ENCODE measurements around the gene PGAP3. TPM values are rescaled to one million over a fixed set of nuclear protein-coding genes. Genes with fewer than 3 reads are reported as not detected.

PGAP3 gene
- total RNA-seq, 1 experiment from 2014 or later = 21.8 TPM

DNA sequence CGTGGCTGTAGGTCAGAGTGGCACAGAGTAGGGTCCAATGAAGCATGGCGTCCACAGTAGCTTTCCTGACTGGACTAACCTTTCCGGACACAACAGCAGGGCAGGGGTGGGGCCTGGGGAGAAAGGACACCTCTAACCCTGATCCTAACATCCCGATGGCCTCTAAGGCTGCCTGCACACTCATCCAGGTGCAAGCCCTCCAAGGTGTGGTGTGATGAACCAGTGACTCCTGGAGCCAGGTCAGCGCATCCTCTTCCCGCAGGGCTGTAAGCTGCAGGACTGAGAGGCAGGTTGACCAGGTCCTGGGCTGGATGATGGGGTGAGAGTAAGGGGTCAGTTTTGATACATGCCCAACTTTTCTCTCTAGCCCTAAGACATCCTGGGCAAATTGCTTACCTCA, 8.9 kb upstream of the PGAP3 start:
- Histone ChIP-seq H3K4me3 (ENCODE audit: low read depth in 2 of 2, low read length in 2 of 2) (no peak overlapping the region), H3K9me3 (ENCODE audit: control insufficient read depth, insufficient read depth, low read depth, low read length) (no peaks in the 10 kb centered on the region), H3K27ac (ENCODE audit: low read length) (no peak overlapping the region), H3K4me1 (ENCODE audit: control insufficient read depth, insufficient read depth, low read length) (peaks cover 14% of the 10 kb centered on the region), H3K27me3 (ENCODE audit: control insufficient read depth, insufficient read depth, low read length) (no peaks in the 10 kb centered on the region), H3K36me3 (ENCODE audit: control insufficient read depth, insufficient read depth, low read length) (peaks cover 3% of the 10 kb centered on the region; the same call in 1 of the 2 replicates)
- ChIA-PET CTCF (no interaction called here), POLR2A (no interaction called here)
- intact Hi-C loops (cut with micrococcal nuclease; ENCODE audit: unreplicated experiment) = no loop called here
- no TSS peak for BruUV-seq (replicated peaks)
- no peak for TF ChIP-seq POLR2AphosphoS5 (IDR thresholded peaks at IDR 0.05; ENCODE audit: low read depth, low read length)
- no peak for TF ChIP-seq TCF7L2 (IDR thresholded peaks at IDR 0.05; ENCODE audit: low read depth, low read length)
- TF ChIP-seq, protein P1, sequence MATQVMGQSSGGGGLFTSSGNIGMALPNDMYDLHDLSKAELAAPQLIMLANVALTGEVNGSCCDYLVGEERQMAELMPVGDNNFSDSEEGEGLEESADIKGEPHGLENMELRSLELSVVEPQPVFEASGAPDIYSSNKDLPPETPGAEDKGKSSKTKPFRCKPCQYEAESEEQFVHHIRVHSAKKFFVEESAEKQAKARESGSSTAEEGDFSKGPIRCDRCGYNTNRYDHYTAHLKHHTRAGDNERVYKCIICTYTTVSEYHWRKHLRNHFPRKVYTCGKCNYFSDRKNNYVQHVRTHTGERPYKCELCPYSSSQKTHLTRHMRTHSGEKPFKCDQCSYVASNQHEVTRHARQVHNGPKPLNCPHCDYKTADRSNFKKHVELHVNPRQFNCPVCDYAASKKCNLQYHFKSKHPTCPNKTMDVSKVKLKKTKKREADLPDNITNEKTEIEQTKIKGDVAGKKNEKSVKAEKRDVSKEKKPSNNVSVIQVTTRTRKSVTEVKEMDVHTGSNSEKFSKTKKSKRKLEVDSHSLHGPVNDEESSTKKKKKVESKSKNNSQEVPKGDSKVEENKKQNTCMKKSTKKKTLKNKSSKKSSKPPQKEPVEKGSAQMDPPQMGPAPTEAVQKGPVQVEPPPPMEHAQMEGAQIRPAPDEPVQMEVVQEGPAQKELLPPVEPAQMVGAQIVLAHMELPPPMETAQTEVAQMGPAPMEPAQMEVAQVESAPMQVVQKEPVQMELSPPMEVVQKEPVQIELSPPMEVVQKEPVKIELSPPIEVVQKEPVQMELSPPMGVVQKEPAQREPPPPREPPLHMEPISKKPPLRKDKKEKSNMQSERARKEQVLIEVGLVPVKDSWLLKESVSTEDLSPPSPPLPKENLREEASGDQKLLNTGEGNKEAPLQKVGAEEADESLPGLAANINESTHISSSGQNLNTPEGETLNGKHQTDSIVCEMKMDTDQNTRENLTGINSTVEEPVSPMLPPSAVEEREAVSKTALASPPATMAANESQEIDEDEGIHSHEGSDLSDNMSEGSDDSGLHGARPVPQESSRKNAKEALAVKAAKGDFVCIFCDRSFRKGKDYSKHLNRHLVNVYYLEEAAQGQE (IDR thresholded peaks at IDR 0.05; ENCODE audit: insufficient read depth in 1 of 2, low read depth in 2 of 2, low read length in 1 of 2) = no peak
- TF ChIP-seq, protein P2, sequence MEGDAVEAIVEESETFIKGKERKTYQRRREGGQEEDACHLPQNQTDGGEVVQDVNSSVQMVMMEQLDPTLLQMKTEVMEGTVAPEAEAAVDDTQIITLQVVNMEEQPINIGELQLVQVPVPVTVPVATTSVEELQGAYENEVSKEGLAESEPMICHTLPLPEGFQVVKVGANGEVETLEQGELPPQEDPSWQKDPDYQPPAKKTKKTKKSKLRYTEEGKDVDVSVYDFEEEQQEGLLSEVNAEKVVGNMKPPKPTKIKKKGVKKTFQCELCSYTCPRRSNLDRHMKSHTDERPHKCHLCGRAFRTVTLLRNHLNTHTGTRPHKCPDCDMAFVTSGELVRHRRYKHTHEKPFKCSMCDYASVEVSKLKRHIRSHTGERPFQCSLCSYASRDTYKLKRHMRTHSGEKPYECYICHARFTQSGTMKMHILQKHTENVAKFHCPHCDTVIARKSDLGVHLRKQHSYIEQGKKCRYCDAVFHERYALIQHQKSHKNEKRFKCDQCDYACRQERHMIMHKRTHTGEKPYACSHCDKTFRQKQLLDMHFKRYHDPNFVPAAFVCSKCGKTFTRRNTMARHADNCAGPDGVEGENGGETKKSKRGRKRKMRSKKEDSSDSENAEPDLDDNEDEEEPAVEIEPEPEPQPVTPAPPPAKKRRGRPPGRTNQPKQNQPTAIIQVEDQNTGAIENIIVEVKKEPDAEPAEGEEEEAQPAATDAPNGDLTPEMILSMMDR (IDR thresholded peaks at IDR 0.05) = no peak
- no peak for TF ChIP-seq SIN3A (IDR thresholded peaks at IDR 0.05; ENCODE audit: borderline replicate concordance, insufficient read depth, low read depth, low read length)
- in situ Hi-C loops (cut with HindIII; ENCODE audit: low pct_unique_long_range_greater_than_20kb, low sequenced_read_pairs) = no loop called here
- no peak for DNase-seq (ENCODE audit: low read depth, low spot score)
- no peak for ATAC-seq

DNA sequence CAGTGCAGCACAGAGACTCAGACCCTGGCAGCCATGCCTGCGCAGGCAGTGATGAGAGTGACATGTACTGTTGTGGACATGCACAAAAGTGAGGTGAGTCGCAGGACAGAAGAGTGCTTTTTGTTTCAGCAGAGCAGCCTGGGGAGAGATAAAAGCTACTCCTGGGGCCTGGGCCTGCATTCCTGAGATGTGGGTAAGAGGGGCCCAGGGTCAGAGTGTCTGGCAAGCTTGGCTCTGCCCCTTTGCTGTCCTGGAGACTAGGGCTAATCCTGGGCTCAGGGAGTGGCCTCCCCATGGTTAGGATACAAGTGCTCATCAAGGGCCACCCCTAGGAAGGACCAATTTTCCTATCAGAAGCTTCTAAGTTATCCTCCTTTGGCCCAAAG, 7.2 kb upstream of the PGAP3 start:
- TF ChIP-seq POLR2AphosphoS5 (IDR thresholded peaks at IDR 0.05; ENCODE audit: low read depth, low read length) (no peak), SIN3A (IDR thresholded peaks at IDR 0.05; ENCODE audit: borderline replicate concordance, insufficient read depth, low read depth, low read length) (no peak), TCF7L2 (IDR thresholded peaks at IDR 0.05; ENCODE audit: low read depth, low read length) (no peak)
- TF ChIP-seq, protein P2 (IDR thresholded peaks at IDR 0.05) = no peak
- TF ChIP-seq, protein P1 (IDR thresholded peaks at IDR 0.05; ENCODE audit: insufficient read depth in 1 of 2, low read depth in 2 of 2, low read length in 1 of 2) = no peak
- POLR2A ChIA-PET = interaction anchor here (0.5 kb wide), 1 partner anchor 35 kb away, joined by 4 read pairs; no protein-coding TSS in a partner anchor
- H3K4me3 ChIP-seq (ENCODE audit: low read depth in 2 of 2, low read length in 2 of 2) = no peak overlapping the region
- CTCF ChIA-PET = interaction anchor here (0.7 to 0.8 kb wide), 2 partner anchors 10 to 576 kb away, joined by 3 to 6 read pairs; no protein-coding TSS in a partner anchor
- H3K4me1 ChIP-seq (ENCODE audit: control insufficient read depth, insufficient read depth, low read length) = peaks cover 6% of the 10 kb centered on the region
- in situ Hi-C loops (cut with HindIII; ENCODE audit: low pct_unique_long_range_greater_than_20kb, low sequenced_read_pairs) (no loop called here), intact Hi-C loops (cut with micrococcal nuclease; ENCODE audit: unreplicated experiment) (no loop called here)
- ATAC-seq (no peak), DNase-seq (ENCODE audit: low read depth, low spot score) (no peak)
- no TSS peak for BruUV-seq (replicated peaks)
- no peaks in the 10 kb centered on the region for H3K9me3 ChIP-seq (ENCODE audit: control insufficient read depth, insufficient read depth, low read depth, low read length)
- H3K27ac ChIP-seq (ENCODE audit: low read length) = no peak overlapping the region
- H3K36me3 ChIP-seq (ENCODE audit: control insufficient read depth, insufficient read depth, low read length) = no peaks in the 10 kb centered on the region; the same call in 1 of the 2 replicates
- no peaks in the 10 kb centered on the region for H3K27me3 ChIP-seq (ENCODE audit: control insufficient read depth, insufficient read depth, low read length)
